IMR-90 (cell line): ENCODE results near the gene BACE1-AS. TPM values are rescaled to one million over a fixed set of nuclear protein-coding genes. Genes with fewer than 3 reads are reported as not detected.

Experiments
- ATAC-seq: fragments of 200-7000 bp; cut with Tn5 transposase; 2 replicates; pipeline ENCODE4 v1.9.1; 2020; ENCODE audit warnings: low read depth, mild to moderate bottlenecking, moderate library complexity
- BruUV-seq: library from RNA; stranded (reverse); fragments of 400-500 nt; replicated peaks from 2 replicates; lab custom pipeline; 2021; lab: Mats Ljungman, UMichigan
- CTCF ChIA-PET: fragments of 300-600 bp; formaldehyde crosslinking; extraction: SDS; loops from one replicate; lab custom pipeline; 2021; ENCODE audit warnings: antibody characterized with exemption; lab: Yijun Ruan, JAX
- POLR2A ChIA-PET: fragments of 300-600 bp; sonication (Branson Sonifier 250); formaldehyde crosslinking; loops from one replicate; lab custom pipeline; 2022; ENCODE audit warnings: antibody characterized with exemption; ENCODE audit not compliant: unreplicated experiment; lab: Charles Lee
- DNase-seq: peaks from one replicate; pipeline ENCODE4 v3.0.0; 2013
- H2AFZ ChIP-seq: replicated peaks from 2 replicates; pipeline ENCODE3; 2013; ENCODE audit warnings: low read length, mild to moderate bottlenecking; ENCODE audit not compliant: poor library complexity
- H2AK5ac ChIP-seq: 2 replicates; pipeline ENCODE4 v1.6.1; 2013; ENCODE audit warnings: low read depth, low read length, inconsistent platforms
- H2AK9ac ChIP-seq: replicated peaks from 2 replicates; pipeline ENCODE3; 2013; ENCODE audit warnings: mild to moderate bottlenecking, low read depth, low read length, moderate library complexity; ENCODE audit not compliant: poor library complexity
- H2BK120ac ChIP-seq: 2 replicates; pipeline ENCODE4 v1.6.1; 2013; ENCODE audit warnings: low read depth, low read length, inconsistent platforms
- H2BK15ac ChIP-seq: 3 replicates; pipeline ENCODE4 v1.6.1; 2013; ENCODE audit warnings: low read depth, low read length, inconsistent platforms
- H2BK20ac ChIP-seq: 2 replicates; pipeline ENCODE4 v1.6.1; 2013; ENCODE audit warnings: low read depth, mild to moderate bottlenecking, inconsistent platforms, low read length, moderate library complexity
- H2BK5ac ChIP-seq: 2 replicates; pipeline ENCODE4 v1.6.1; 2013; ENCODE audit warnings: mild to moderate bottlenecking, low read depth, low read length, inconsistent platforms; ENCODE audit not compliant: poor library complexity, severe bottlenecking
- H3K14ac ChIP-seq: replicated peaks from 2 replicates; pipeline ENCODE4 v1.6.1; 2013; ENCODE audit warnings: low read depth, low read length, inconsistent platforms
- H3K18ac ChIP-seq: 2 replicates; pipeline ENCODE4 v1.6.1; 2013; ENCODE audit warnings: low read depth, low read length, control low read depth
- H3K23ac ChIP-seq: 2 replicates; pipeline ENCODE4 v1.6.1; 2013; ENCODE audit warnings: low read depth, low read length, inconsistent platforms
- H3K27ac ChIP-seq: 2 replicates; pipeline ENCODE4 v1.5.1; 2013; ENCODE audit warnings: mild to moderate bottlenecking, control low read depth, low read length; ENCODE audit not compliant: insufficient read depth
- H3K27me3 ChIP-seq: 2 replicates; pipeline ENCODE4 v1.6.1; 2013; ENCODE audit warnings: low read length; ENCODE audit not compliant: control insufficient read depth, insufficient read depth
- H3K36me3 ChIP-seq: 2 replicates; pipeline ENCODE4 v1.6.1; 2013; ENCODE audit warnings: low read length, mixed read lengths; ENCODE audit not compliant: control insufficient read depth, insufficient read depth
- H3K4ac ChIP-seq: 2 replicates; pipeline ENCODE4 v1.6.1; 2013; ENCODE audit warnings: low read depth, low read length, inconsistent platforms
- H3K4me1 ChIP-seq: 2 replicates; pipeline ENCODE4 v1.6.1; 2013; ENCODE audit warnings: low read length, mixed read lengths; ENCODE audit not compliant: control insufficient read depth, insufficient read depth
- H3K4me2 ChIP-seq: 2 replicates; pipeline ENCODE4 v1.6.1; 2013; ENCODE audit warnings: low read depth, mild to moderate bottlenecking, control low read depth, low read length, moderate library complexity
- H3K4me3 ChIP-seq: 2 replicates; pipeline ENCODE4 v1.5.1; 2013; ENCODE audit warnings: low read depth, mild to moderate bottlenecking, control low read depth, low read length, moderate library complexity; ENCODE audit not compliant: insufficient read depth
- H3K56ac ChIP-seq: 2 replicates; pipeline ENCODE4 v1.6.1; 2013; ENCODE audit warnings: low read length, inconsistent platforms; ENCODE audit not compliant: insufficient read depth; ENCODE audit errors: extremely low read depth
- H3K79me1 ChIP-seq, 2 experiments: 2 replicates each; pipeline ENCODE4 v1.6.1; 2013; ENCODE audit warnings: low read length in 2 of 2, inconsistent platforms in 1 of 2, low read depth in 1 of 2
- H3K9ac ChIP-seq: 2 replicates; pipeline ENCODE4 v1.6.1; 2013; ENCODE audit warnings: low read depth, low read length, control low read depth
- H3K9me1 ChIP-seq: 2 replicates; pipeline ENCODE4 v1.6.1; 2013; ENCODE audit warnings: low read length, inconsistent platforms; ENCODE audit not compliant: insufficient read depth
- H3K9me3 ChIP-seq: 2 replicates; pipeline ENCODE4 v1.6.1; 2013; ENCODE audit warnings: low read length; ENCODE audit not compliant: control insufficient read depth, insufficient read depth
- H4K20me1 ChIP-seq: 2 replicates; pipeline ENCODE4 v1.6.1; 2013; ENCODE audit warnings: low read length, inconsistent platforms; ENCODE audit not compliant: insufficient read depth
- H4K5ac ChIP-seq: 2 replicates; pipeline ENCODE4 v1.6.1; 2013; ENCODE audit warnings: mild to moderate bottlenecking, low read depth, low read length, control low read depth
- H4K8ac ChIP-seq, 2 experiments: 2 replicates each; pipeline ENCODE4 v1.6.1; 2013; ENCODE audit warnings: low read depth in 2 of 2, low read length in 2 of 2, control low read depth in 1 of 2, inconsistent platforms in 1 of 2
- H4K91ac ChIP-seq: 2 replicates; pipeline ENCODE4 v1.6.1; 2013; ENCODE audit warnings: low read depth, low read length, inconsistent platforms; ENCODE audit not compliant: insufficient read depth
- BHLHE40 ChIP-seq: fragments of 150-350 bp; IDR thresholded peaks from 2 replicates; pipeline ENCODE4 v1.6.1; 2016; ENCODE audit warnings: mild to moderate bottlenecking, low read depth, low read length
- CEBPB ChIP-seq: IDR thresholded peaks from 2 replicates; pipeline ENCODE4 v1.6.1; 2012; ENCODE audit warnings: low read depth, low read length, improper control_type of control experiment
- CHD1 ChIP-seq: IDR thresholded peaks from 2 replicates; pipeline ENCODE4 v1.6.1; 2012; ENCODE audit warnings: low read depth, low read length, improper control_type of control experiment
- CTCF ChIP-seq: conservative IDR thresholded peaks from 2 replicates; pipeline ENCODE4 v1.5.1; 2012; ENCODE audit warnings: mild to moderate bottlenecking, low read depth, low read length, improper control_type of control experiment
- FOS ChIP-seq: fragments of 150-350 bp; IDR thresholded peaks from 2 replicates; pipeline ENCODE4 v1.6.1; 2016; ENCODE audit warnings: low read depth, low read length
- MAFK ChIP-seq: IDR thresholded peaks from 2 replicates; pipeline ENCODE4 v1.6.1; 2012; ENCODE audit warnings: low read depth, low read length, improper control_type of control experiment
- MAZ ChIP-seq: IDR thresholded peaks from 2 replicates; pipeline ENCODE4 v1.6.1; 2012; ENCODE audit warnings: low read depth, mild to moderate bottlenecking, low read length, improper control_type of control experiment, moderate library complexity, borderline replicate concordance
- MXI1 ChIP-seq: IDR thresholded peaks from 2 replicates; pipeline ENCODE4 v1.6.1; 2012; ENCODE audit warnings: low read depth, mild to moderate bottlenecking, low read length, moderate library complexity, borderline replicate concordance
- NFE2L2 ChIP-seq: fragments of 150-350 bp; IDR thresholded peaks from 2 replicates; pipeline ENCODE4 v1.6.1; 2016; ENCODE audit warnings: low read depth, mild to moderate bottlenecking, low read length
- POLR2A ChIP-seq: IDR thresholded peaks from 2 replicates; pipeline ENCODE4 v1.6.1; 2012; ENCODE audit warnings: mild to moderate bottlenecking, low read depth, low read length
- RAD21 ChIP-seq: IDR thresholded peaks from 2 replicates; pipeline ENCODE4 v1.6.1; 2012; ENCODE audit warnings: low read length, improper control_type of control experiment
- RCOR1 ChIP-seq: IDR thresholded peaks from 2 replicates; pipeline ENCODE4 v1.6.1; 2012; ENCODE audit warnings: mild to moderate bottlenecking, low read length, improper control_type of control experiment; ENCODE audit not compliant: insufficient replicate concordance
- RFX5 ChIP-seq: IDR thresholded peaks from 2 replicates; pipeline ENCODE4 v1.8.0; 2012; ENCODE audit warnings: low read depth, mild to moderate bottlenecking, low read length, moderate library complexity
- SMC3 ChIP-seq: fragments of 150-350 bp; IDR thresholded peaks from 2 replicates; pipeline ENCODE4 v1.6.1; 2016; ENCODE audit warnings: low read depth, mild to moderate bottlenecking, antibody characterized with exemption, low read length, moderate library complexity
- USF2 ChIP-seq: fragments of 150-350 bp; IDR thresholded peaks from 2 replicates; pipeline ENCODE4 v1.6.1; 2017; ENCODE audit warnings: mild to moderate bottlenecking, antibody characterized with exemption, low read length, low read depth
- WGBS, 2 experiments: methylation state at CpG; one replicate each; pipeline versions ENCODE4 v1.1.5 to v1.1.7; 2013; ENCODE audit warnings: missing lambda C conversion rate in 2 of 2; ENCODE audit not compliant: insufficient read length in 1 of 2; ENCODE audit errors: extremely low coverage in 2 of 2; 5-methylcytosine and 5-hydroxymethylcytosine counted together
- dilution Hi-C: fragments of 300-500 bp; cut with HindIII; formaldehyde crosslinking; loops from one replicate; pipeline ENCODE4 v1.14.3; 2018; ENCODE audit warnings: low sequenced_read_pairs; ENCODE audit not compliant: unreplicated experiment
- in situ Hi-C: fragments of 300-500 bp; cut with MboI; formaldehyde crosslinking; loops from 3 replicates; pipeline ENCODE4 v1.14.3; 2019; ENCODE audit warnings: low sequenced_read_pairs, inconsistent platforms, mixed read lengths
- intact Hi-C: fragments of 100-400 bp; cut with micrococcal nuclease; formaldehyde crosslinking; loops from 2 replicates; pipeline ENCODE4 v1.10.0; 2022
- polyA plus RNA-seq, 3 experiments: library from polyadenylated mRNA; depleted of rRNA; stranded (reverse); fragments of >200 nt; gene quantifications; 2 replicates each; pipeline ENCODE4 v1.2.3, GENCODE V29; 2012; ENCODE audit warnings: low replicate concordance in 1 of 3
- total RNA-seq: library from RNA; depleted of rRNA; stranded (reverse); fragments of >200 nt; gene quantifications from 2 replicates; pipeline ENCODE4 v1.2.3, GENCODE V29; 2012
- TF ChIP-seq, protein P1 (sequence below): fragments of 150-350 bp; IDR thresholded peaks from 2 replicates; pipeline ENCODE4 v1.6.1; 2016; ENCODE audit warnings: low read depth, mild to moderate bottlenecking, low read length, moderate library complexity, borderline replicate concordance

The BACE1-AS gene
- total and polyA plus RNA-seq, 2 of the 4 experiments (the other 2 are of a cell fraction) = 2.7 to 2.9 TPM

GRCh38 chr11:117333917-117334316 lies 42.8 kb downstream of the BACE1-AS start:
- Histone ChIP-seq H3K23ac (no peak overlapping the region), H2BK120ac (no peak overlapping the region), H4K8ac (no peak overlapping the region), H4K91ac (no peak overlapping the region), H3K27ac (no peak overlapping the region), H3K56ac (no peak overlapping the region), H3K79me1 (peaks cover 25 to 51% of the 10 kb centered on the region in 2 experiments), H3K9me1 (peaks cover 8% of the 10 kb centered on the region), H3K4me3 (no peak overlapping the region), H3K18ac (no peak overlapping the region), H2AK9ac (no peak overlapping the region), H2BK5ac (no peak overlapping the region), H3K9ac (no peak overlapping the region), H3K4me1 (peaks cover 5% of the 10 kb centered on the region), H2BK20ac (no peak overlapping the region), H2BK15ac (no peak overlapping the region), H4K20me1 (peaks cover 4% of the 10 kb centered on the region), H3K36me3 (peaks cover 8% of the 10 kb centered on the region), H3K9me3 (no peaks in the 10 kb centered on the region), H2AFZ (no peak overlapping the region), H3K14ac (no peak overlapping the region), H2AK5ac (no peak overlapping the region), H3K4ac (no peak overlapping the region), H4K5ac (no peak overlapping the region), H3K4me2 (no peak overlapping the region), H3K27me3 (no peaks in the 10 kb centered on the region)
- in situ Hi-C loops (no loop called here), intact Hi-C loops (no loop called here), dilution Hi-C loops (no loop called here)
- WGBS, 2 experiments = 100% methylated on average over 1 of the region's 9 CpGs; no CpG with 5 or more reads in 1 of the 2 experiments
- no peak for ATAC-seq
- TF ChIP-seq NFE2L2 (no peak), CTCF (no peak), FOS (no peak), MAFK (no peak), MAZ (no peak), CEBPB (no peak), BHLHE40 (no peak), CHD1 (no peak), RFX5 (no peak), USF2 (no peak), POLR2A (no peak), RAD21 (no peak), RCOR1 (no peak), MXI1 (no peak), SMC3 (no peak)
- TF ChIP-seq, protein P1, sequence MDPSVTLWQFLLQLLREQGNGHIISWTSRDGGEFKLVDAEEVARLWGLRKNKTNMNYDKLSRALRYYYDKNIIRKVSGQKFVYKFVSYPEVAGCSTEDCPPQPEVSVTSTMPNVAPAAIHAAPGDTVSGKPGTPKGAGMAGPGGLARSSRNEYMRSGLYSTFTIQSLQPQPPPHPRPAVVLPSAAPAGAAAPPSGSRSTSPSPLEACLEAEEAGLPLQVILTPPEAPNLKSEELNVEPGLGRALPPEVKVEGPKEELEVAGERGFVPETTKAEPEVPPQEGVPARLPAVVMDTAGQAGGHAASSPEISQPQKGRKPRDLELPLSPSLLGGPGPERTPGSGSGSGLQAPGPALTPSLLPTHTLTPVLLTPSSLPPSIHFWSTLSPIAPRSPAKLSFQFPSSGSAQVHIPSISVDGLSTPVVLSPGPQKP = no peak
- DNase-seq = no peak
- POLR2A ChIA-PET = no interaction called here
- no TSS peak for BruUV-seq
- CTCF ChIA-PET = no interaction called here
